ENCODE data around the gene CALM1.

The CALM1 gene

DNA sequence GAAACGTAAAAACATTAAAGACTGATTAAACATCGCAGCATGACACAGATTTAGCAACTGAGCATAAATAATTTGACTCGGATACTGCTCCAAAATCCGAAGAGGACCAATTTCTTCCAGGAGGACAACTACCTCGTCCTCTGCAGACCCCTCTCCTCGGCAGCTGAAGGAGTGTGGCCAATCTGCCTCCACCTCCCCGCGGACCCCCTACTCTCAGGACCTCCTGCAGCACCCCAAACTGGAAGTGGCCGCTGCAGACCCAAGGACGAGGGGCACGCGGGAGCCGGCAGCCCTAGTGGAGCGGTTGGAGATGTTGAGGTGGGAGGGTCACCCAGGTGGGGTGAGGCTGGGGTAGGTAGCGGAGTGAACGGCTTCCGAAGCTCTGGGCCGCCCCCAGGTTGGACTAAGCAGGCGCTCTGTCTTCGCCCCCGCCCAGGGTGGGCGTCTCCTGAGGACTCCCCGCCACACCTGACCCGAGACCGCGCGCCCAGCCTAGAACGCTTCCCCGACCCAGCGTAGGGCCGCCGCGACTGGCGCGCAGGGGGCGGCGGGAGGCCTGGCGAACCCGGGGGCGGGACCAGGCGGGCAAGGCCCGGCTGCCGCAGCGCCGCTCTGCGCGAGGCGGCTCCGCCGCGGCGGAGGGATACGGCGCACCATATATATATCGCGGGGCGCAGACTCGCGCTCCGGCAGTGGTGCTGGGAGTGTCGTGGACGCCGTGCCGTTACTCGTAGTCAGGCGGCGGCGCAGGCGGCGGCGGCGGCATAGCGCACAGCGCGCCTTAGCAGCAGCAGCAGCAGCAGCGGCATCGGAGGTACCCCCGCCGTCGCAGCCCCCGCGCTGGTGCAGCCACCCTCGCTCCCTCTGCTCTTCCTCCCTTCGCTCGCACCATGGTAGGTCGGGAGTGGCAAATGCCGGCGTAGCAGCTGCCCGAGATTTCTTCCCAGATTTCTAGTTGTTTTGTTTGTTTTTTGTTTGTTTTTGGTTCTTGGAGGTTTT lies at the start of gene CALM1:
CALM1 (plus strand) TSS at position 689 of the 999 bp plus-strand sequence; CDS start at position 891, 202 bp downstream.
- peak; percentile 53 for DNase-seq

DNA sequence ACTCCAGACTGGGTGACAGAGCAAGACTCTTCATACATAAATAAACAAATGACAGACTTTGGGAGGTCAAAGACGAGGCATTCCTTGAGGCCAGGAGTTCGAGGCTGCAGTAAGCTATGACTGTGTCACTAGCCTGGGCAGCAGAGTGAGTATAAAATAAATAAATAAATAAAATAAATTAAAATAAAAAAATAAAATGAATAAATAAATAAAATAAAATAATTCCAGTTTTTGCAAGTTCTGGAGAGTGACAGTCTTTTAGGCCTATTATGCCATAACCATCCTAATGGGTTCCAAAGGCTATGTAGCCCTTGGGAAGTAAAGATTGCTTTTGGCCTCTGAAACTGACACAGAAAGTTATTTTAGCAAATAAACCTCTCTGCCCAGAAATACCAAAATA lies 48.6 kb upstream of the CALM1 start:
- DNase-seq, result no peak

DNA sequence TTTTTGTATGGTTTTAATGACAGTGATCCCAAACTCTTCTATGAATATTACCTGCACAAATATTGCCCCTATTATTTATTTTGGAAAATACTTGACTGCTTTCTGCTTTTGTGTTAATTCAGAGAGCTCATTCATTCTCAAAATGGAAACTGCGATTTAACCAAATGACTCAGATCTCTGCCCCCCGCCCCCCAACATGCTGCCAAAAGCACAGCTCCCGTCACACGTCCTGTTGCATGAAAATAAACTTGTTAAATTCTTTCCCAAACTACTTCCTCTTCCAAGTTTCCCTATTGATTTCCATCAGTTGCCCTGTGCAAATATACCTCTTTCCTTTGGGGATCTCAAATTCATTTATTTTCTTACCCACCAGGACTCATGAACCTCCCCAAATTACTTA lies 47.1 kb upstream of the CALM1 start:
- DNase-seq, result no peak

DNA sequence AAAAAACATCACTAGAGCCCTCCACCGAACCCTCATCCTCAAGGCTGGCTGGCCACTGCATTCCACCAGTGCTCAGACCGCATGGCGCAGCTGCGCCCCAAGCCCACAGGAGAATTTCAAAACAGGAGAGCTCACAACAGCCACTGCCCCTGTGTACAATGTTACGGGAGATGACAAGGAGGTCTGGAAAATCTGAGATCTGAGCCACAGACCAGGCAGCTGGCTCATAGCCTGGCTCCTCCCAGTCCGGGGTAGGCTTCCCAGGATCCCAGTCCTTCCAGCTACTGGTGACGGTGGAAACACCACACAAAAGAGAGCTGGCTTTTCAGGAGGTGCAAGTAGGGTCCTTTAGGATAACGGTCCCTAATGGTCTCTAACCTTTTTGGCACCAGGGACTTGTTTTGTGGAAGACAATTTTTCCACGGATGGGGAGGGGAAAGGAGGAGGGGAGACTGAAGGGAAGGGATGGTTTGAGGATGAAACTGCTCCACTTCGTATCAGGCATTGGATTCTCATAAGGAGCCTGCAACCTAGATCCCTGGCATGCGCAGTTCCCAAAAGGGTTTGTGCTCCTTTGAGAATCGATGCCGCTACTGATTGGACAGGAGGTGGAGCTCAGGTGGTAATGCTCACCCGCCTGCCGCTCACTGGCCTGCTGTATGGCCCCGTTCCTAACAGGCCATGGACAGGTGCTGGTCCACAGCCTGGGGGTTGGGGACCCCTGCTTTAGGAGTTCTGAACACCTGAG lies 42.1 kb upstream of the CALM1 start:
- no peak for DNase-seq

DNA sequence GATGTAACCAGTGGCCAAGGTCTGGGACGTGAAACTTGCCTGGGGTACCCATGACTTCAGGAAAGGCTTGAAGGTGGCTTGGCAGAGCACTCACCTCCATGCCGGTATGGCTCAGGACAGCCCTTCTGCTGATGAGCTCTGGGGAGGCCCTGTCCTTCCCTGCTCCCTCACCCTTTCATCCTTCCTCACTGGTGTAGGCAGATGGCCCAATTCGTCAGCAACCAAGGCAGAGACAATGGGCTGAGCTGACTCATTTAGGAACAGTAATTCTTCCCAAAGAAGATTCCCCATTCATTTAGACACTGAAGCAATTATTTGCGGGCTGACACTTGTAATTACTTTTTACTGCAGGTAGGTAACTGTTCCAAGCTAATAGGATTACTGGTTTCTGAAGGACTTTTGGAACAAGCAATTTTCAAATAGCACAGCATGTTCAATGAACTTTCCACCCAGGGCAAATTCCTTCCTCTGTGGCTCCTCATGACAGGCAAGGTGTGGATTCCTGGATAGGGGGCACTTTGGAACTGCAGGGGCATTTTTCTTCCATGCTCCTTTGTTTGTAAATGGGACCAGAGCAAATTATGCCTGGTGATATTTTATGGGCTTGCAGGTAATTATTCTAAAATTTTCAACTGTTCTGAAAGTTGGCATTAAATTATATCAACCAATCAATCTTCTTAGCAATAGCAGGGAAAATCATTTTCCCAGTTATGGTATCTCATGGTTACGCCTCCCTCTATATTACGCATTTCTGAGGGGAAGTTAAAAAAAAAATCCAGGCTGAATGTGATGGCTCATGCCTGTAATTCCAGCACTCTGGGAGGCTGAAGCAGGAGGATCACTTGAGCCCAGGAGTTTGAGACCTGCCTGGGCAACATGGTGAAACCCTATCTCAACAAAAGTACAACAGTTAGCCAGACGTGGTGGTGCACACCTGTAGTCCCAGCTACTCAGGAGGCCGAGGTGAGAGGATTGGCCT lies 41.0 kb upstream of the CALM1 start:
- DNase-seq, result no peak

DNA sequence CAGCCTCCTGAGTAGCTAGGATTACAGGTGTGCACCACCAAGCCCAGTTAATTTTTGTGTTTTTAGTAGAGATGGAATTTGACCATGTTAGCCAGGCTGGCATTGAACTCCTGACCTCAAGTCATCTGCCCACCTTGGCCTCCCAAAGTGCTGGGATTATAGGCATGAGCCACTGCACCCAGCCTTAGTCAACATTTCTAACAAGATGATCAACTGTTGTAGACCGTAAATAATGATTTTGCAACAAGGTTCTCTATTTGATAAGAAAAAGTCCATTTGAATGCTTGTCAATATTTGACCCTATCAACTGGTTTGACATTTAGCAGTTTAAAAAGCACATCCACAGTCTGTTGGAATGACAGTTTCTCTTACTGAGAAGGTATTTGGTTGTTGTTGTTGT lies 39.9 kb upstream of the CALM1 start:
- no peak for DNase-seq

DNA sequence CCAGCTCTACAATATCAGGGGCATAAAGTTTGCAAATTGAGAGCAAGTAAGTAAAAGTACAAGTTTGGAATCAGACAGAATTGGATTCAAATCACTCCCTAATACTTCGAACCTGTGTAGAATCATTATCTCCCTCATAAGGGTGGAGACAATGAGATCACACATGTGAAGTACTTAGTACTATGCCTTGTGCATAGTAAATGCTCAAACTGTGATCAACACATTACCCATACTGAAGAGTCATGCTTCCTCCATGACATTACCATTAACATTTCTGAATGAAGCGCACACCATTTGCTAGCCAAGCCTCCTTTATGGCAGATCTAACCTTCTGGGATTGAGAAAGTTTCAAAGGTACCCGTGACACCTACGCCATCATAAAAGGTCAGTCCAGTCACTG lies 38.5 kb upstream of the CALM1 start:
- DNase-seq, result no peak

DNA sequence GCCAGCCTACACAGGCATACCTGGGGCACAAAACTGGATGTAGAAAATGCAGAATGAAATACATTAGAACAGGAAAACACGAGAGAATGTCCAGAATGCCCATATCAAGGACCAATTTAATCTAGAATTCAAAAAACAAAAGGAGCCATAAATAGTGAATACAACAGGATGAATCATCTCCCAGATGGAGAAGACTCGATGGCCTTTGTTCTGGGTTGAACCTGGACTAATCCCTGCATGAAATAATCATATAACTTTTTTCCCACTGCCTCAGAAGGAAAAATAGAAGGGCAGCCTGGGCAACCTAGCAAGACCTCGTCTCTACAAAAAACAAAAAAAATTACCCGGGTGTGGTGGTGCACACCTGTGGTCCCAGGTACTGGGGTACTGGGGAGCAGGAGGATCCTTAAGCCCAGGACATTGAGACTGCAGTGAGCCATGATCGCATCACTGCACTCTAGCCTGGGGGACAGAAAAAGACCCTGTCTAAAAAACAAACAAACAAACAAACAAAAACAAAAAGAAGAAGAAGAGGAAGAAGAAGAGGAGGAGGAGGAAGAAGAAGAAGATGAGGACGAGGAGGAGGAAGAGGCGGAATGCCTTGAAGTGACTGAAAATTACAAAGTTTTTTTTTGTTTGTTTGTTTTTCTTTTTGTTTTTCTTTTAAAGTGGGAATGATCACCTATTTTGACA lies 34.8 kb upstream of the CALM1 start:
- DNase-seq, result no peak

DNA sequence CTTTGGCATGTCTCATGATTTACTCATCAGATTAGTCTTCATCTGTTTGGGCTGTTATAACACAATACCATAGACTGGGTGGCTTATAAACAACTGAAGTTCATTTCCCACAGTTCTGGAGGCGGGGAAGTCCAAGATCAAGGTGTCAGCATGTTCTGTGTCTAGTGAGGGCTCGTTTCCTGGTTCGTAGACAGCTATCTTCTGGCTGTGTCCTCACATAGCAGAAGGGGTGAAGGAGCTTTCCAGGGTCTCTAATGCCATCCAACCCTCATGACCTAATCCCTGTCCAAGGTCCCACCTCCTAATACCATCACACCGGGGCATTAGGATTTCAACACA lies 34.3 kb upstream of the CALM1 start:
- no peak for DNase-seq

DNA sequence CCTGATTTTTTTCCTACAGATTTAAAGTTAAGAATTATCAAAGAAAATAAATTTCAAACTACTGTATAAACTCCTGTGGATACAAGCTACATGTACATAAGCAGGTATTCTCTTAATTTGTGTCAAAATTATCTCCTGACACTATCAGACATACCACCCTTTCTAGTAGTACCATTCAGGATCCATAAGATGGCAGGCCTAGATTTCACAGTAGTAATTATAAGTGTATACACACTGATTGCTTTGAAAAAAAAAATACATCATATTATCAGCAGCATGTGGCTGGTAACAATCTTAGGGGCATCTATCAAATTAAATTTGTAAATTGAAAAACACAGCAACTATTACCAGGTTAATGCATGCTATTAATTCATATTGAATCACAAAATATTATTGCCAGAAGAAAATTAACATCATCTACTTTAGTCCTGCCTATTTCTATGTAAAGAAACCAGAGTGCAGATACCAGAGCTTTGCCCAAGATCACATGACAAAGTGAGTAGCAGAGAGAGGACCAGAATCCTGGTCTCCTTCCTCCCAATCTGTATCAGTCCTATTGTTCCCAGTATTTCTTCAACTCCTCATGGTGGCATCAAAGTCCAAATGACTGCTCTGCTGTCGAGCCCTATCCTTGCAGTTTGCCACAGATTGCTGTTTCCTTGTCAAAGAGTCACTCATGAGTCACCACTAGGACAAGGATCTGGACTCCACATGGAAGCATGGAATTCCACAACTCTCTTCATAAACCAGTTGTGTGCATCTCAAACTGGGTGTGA lies 27.7 kb upstream of the CALM1 start:
- no peak for DNase-seq

DNA sequence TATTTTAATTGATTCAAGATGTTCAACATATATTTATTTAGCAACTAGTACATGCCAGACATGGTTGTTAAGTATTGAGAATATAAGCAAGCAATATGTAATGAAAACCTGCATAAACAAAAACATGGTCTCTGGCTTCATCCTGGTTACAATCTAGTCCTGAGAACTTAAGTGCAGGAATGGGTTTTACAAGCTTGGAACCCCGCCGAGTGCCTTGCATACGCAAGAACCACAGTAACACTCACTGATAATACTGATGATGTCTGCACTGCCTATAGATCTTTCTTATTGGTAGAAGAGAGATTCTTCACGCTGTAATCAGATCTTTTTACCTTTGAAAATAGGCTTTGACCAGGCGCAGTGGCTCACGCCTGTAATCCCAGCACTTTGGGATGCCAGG lies 22.9 kb upstream of the CALM1 start:
- no peak for DNase-seq

DNA sequence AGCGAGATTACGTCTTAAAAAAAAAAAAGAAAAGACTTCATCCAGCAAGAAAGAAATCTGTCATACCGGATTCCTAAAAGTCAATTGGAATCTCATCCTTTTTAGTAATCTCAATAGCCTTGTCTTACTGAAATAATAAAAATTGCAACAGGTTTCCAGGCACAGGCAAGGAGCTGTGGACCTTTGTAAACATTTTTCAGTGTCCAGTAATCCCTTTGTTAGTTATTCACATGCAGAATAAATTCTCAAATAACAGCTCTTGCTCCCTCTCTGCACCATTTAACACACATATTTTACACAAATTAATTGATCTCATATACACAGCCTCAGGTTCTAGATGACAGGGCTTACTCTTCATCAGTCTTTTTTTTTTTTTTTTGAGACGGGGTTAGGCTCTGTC lies 22.0 kb upstream of the CALM1 start:
- no peak for DNase-seq

DNA sequence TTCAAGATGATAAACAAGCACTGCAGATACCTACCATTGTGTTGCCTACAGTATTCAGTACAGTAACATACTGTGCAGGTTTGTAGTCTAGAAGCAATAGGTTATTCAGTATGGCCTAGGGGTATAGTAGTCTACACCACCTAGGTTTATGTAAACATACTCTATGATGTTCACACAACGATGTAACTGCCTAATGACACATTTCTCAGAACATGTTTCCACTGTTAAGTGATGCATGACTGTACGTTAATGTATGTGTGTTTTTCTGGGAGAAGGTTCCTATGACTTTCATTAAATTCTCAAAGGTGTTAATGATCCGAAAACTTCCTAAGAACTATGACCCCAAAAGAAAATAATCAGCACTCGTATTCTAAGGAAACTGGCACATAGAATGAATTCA lies 20.9 kb upstream of the CALM1 start:
- no peak for DNase-seq

DNA sequence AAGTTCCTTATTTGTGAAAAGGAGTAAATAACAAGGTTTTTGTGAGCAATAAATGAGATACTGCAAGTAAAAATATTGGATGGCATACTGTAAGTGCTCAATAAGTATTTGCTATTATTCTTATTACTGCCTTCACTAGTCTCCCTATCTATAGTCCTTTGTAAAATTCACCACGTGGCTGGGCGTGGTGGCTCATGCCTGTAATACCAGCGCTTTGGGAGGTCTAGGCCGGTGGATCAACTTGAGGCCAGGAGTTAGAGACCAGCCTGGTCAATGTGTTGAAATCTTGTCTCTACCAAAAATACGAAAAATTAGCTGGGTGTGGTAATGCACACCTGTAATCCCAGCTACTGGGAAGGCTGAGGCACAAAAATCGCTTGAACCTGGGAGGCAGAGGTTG lies 18.6 kb upstream of the CALM1 start:
- no peak for DNase-seq

DNA sequence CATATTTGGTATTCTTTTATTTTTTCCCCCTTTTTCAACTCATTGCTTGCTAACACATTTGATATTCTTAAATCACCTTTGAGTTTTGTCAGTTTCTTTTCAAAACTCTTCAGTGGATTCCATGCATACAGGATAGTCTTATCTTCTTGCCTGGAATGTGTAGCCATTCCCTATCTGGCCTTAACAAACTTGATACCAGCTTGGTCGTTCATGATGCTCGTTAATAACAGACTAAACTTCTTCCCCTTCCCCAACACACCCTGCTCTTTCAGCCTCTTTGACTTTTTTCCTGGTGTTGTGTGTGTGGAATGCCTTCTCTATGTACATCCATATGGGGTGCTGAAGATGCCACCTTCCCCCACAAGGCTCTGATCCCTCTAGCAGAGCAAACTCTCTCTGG lies 17.7 kb upstream of the CALM1 start:
- DNase-seq, result no peak

DNA sequence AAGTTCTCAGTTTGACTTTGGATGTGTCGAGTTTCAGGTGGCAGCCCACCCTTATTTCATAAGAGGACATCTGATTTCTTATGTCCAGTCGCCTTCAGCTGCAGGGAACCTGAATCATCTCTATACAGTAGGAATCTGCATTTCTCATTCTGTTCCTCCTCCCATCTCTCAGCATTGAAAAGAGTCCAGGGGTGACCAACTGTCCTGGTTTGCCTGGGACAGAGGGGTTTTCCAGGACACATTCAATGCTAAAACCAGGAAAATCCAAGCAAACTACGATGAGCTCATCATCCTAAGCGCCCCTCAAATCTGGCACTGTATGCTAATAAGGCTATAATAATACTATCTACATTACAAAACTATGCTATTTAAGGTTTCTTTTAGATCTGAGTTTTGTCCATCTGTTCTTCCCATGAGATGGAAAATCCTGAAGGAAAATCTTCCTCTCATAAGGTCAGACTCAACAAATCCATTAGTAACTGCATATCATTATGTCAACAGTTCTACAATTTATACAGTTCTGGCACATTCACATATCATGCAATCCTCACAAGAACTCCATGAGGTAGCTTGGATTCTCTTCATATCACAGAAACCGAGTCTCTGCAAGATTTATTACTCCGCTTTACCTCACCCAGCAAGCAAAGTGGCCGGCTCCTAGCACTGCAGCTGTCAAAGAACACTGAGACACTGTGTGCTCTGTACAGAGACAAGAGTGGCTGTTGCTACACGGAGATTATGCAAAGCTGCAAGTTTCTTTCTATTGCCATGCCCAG lies 15.6 kb upstream of the CALM1 start:
- DNase-seq, result no peak

DNA sequence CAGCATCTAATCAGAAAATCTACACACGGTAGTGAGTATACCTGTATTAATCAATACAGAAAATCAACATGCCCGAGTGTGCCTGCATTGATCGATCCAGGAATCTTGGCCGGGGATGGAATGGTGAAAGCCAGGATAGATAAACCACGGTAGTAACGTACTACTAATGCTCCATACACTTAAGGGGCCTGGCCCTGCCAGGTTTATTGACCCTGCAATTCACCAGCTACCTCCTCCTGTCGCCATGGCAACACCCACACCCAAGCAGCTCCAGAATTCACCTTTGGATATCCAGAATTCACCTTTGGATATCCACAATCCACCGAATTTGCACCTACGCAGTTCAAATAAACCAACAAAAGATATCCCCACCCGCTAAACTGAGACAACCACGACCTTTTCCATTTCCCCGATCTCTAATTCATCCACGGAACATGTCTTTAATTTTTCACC lies 14.8 kb upstream of the CALM1 start:
- DNase-seq, result no peak

DNA sequence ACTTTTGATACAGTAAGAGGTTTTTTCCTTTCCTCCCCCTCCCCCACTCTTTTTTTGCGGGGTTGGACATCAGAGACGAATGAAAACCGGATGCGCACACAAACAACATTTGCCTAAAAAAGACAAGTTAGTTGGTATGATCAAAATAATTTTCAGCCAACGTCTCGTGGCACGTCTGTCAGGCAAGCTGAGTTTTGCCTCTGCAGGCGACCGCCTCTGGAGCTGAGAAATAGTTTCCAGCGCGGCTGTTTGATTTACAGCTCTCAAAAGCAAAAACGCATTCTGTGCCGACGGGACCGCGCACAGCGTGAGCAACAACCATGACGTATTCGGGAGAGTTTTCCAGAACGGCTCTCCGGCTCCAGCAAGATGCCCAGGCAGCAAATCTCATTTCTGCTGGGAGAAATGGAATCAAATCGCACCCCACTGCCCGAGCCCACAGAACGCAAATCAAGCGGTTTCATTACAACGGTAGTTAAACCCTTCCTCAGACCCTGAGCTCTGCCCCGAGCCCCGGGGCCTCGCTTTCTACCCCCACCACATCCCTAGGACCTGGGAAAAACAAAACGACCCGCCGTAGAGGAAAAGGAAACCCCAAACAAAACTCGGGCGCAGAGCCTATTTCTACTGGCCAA lies 14.2 kb upstream of the CALM1 start:
- DNase-seq, result no peak

DNA sequence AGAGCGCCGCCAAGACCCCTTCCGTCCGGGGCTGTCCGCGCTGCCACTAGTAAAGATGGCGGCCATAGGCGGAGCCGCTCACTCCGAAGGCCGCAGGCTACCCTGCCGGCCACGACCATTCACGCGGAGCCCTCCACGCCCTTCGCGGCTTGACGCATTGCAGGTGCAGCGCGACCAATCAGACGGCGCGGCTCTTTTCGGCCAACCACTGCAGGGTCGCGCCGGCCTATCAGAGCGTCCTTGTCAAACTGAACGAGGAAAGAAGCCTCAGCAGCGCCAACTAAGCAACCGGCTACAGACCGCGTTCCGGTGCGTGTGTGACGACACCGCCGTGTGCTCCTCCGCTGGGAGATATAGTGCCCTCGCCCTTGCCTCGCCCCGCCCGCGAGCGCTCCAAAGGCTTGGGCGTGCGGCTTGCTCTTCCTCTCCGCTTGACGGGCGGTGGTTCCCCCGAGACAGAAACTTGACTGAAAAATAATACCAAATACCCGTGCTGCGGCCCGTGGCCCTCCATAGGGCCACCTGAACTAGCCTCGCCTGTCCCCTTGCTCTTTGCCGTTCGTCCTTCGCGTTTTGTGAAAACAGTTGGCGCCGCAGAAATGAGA lies 13.6 kb upstream of the CALM1 start:
- DNase-seq, result peak; percentile 97

Measured in NCI-H1436 treated with DMSO at 0.1 percent for 48 hours (cell line).